GM23338 (cell line): ENCODE measurements around the gene ERI3. TPM values are rescaled to one million over a fixed set of nuclear protein-coding genes. Genes with fewer than 3 reads are reported as not detected.

ENCODE experiments used
- ATAC-seq: fragments of 200-7000 bp; cut with Tn5 transposase; 3 replicates; pipeline ENCODE4 v1.9.1; 2020
- DNase-seq: peaks from one replicate; pipeline ENCODE4 v3.0.0-alpha.2; 2015; ENCODE audit warnings: low spot score
- H2AFZ ChIP-seq: fragments of 200-600 bp; sonication (generic); 2 replicates; pipeline ENCODE4 v1.8.0; 2016; ENCODE audit warnings: antibody characterized with exemption, mild to moderate bottlenecking, moderate library complexity
- H3F3A ChIP-seq: fragments of 200-600 bp; sonication (generic); replicated peaks from 2 replicates; pipeline ENCODE4 v1.8.0; 2017; ENCODE audit warnings: antibody characterized with exemption, mixed run types, low read depth
- H3K27ac ChIP-seq: fragments of 200-600 bp; sonication (generic); 2 replicates; pipeline ENCODE4 v1.6.1; 2016; ENCODE audit warnings: low read depth
- H3K27me3 ChIP-seq: fragments of 200-600 bp; sonication (generic); 2 replicates; pipeline ENCODE4 v1.8.0; 2016; ENCODE audit warnings: mild to moderate bottlenecking, mixed run types, moderate library complexity; ENCODE audit not compliant: insufficient read depth
- H3K36me3 ChIP-seq: fragments of 200-600 bp; sonication (generic); 2 replicates; pipeline ENCODE4 v1.8.0; 2016; ENCODE audit warnings: mild to moderate bottlenecking; ENCODE audit not compliant: insufficient read depth
- H3K4me1 ChIP-seq: fragments of 200-600 bp; sonication (generic); 2 replicates; pipeline ENCODE4 v1.8.0; 2016; ENCODE audit warnings: mild to moderate bottlenecking, moderate library complexity; ENCODE audit not compliant: insufficient read depth
- H3K4me2 ChIP-seq: fragments of 200-600 bp; sonication (generic); 2 replicates; pipeline ENCODE4 v1.7.1; 2017; ENCODE audit warnings: mixed run types
- H3K4me3 ChIP-seq: fragments of 200-600 bp; sonication (generic); 2 replicates; pipeline ENCODE4 v1.6.1; 2016; ENCODE audit warnings: mixed run types
- H3K79me2 ChIP-seq: fragments of 200-600 bp; sonication (generic); replicated peaks from 2 replicates; pipeline ENCODE4 v1.8.0; 2017; ENCODE audit warnings: mild to moderate bottlenecking; ENCODE audit not compliant: insufficient read depth
- H3K9me2 ChIP-seq: fragments of 200-600 bp; sonication (generic); 2 replicates; pipeline ENCODE4 v1.8.0; 2017; ENCODE audit not compliant: insufficient read depth
- H4K20me1 ChIP-seq: fragments of 200-600 bp; sonication (generic); replicated peaks from 2 replicates; pipeline ENCODE4 v1.8.0; 2017; ENCODE audit warnings: mild to moderate bottlenecking; ENCODE audit not compliant: insufficient read depth
- H3K27ac Mint-ChIP-seq: 2 replicates; pipeline ENCODE4 v1.8.0; 2020; ENCODE audit warnings: inconsistent platforms, mild to moderate bottlenecking, moderate library complexity, mixed read lengths
- H3K27me3 Mint-ChIP-seq: 3 replicates; pipeline ENCODE4 v1.8.0; 2022; ENCODE audit warnings: low read depth, mild to moderate bottlenecking, moderate library complexity, mixed read lengths, inconsistent platforms; ENCODE audit not compliant: insufficient read depth, poor library complexity
- H3K36me3 Mint-ChIP-seq: 3 replicates; pipeline ENCODE4 v1.8.0; 2021; ENCODE audit warnings: low read depth, mild to moderate bottlenecking, inconsistent platforms, moderate library complexity, mixed read lengths
- H3K4me1 Mint-ChIP-seq: 3 replicates; pipeline ENCODE4 v1.8.0; 2020; ENCODE audit warnings: mild to moderate bottlenecking, inconsistent platforms, mixed read lengths
- H3K4me3 Mint-ChIP-seq: 3 replicates; pipeline ENCODE4 v1.8.0; 2021; ENCODE audit warnings: moderate library complexity, mild to moderate bottlenecking, inconsistent platforms, mixed read lengths
- H3K9me3 Mint-ChIP-seq: 3 replicates; pipeline ENCODE4 v1.8.0; 2020; ENCODE audit warnings: moderate library complexity, mild to moderate bottlenecking, inconsistent platforms, mixed read lengths
- CREB1 ChIP-seq: fragments of 250-450 bp; sonication (Bioruptor Pico); IDR thresholded peaks from 2 replicates; pipeline ENCODE4 v1.5.0; 2020; ENCODE audit warnings: low read depth, mild to moderate bottlenecking, moderate library complexity
- EZH2 ChIP-seq: fragments of 200-600 bp; sonication (generic); IDR thresholded peaks from one replicate; pipeline ENCODE4 v1.8.0; 2017; ENCODE audit warnings: antibody characterized with exemption, mild to moderate bottlenecking, low read depth; ENCODE audit not compliant: unreplicated experiment
- EZH2phosphoT487 ChIP-seq: fragments of 200-600 bp; sonication (generic); IDR thresholded peaks from one replicate; pipeline ENCODE4 v1.8.1; 2018; ENCODE audit warnings: antibody characterized with exemption; ENCODE audit not compliant: unreplicated experiment
- JUNB ChIP-seq: IDR thresholded peaks from one replicate; pipeline ENCODE4 v1.6.1; 2016; ENCODE audit warnings: antibody characterized with exemption; ENCODE audit not compliant: unreplicated experiment
- NANOG ChIP-seq: IDR thresholded peaks from 2 replicates; pipeline ENCODE4 v1.6.1; 2016; ENCODE audit warnings: antibody characterized with exemption, borderline replicate concordance
- POLR2AphosphoS5 ChIP-seq: IDR thresholded peaks from 2 replicates; pipeline ENCODE4 v1.6.1; 2016; ENCODE audit warnings: antibody characterized with exemption, low read depth
- STAT1 ChIP-seq: IDR thresholded peaks from one replicate; pipeline ENCODE4 v1.6.1; 2016; ENCODE audit warnings: antibody characterized with exemption; ENCODE audit not compliant: unreplicated experiment
- ZNF114 ChIP-seq: fragments of 250-450 bp; sonication (Bioruptor Pico); IDR thresholded peaks from 2 replicates; pipeline ENCODE4 v1.5.0; 2020; ENCODE audit warnings: mild to moderate bottlenecking, moderate library complexity
- ZNF331 ChIP-seq: fragments of 250-450 bp; sonication (Bioruptor Pico); IDR thresholded peaks from 2 replicates; pipeline ENCODE4 v1.5.0; 2020; ENCODE audit warnings: low read depth, mild to moderate bottlenecking, moderate library complexity
- polyA plus RNA-seq: library from polyadenylated mRNA; unstranded; fragments of >200 nt; fragmentation: Nextera tagmentation; extraction: Ambion mirVana; gene quantifications from 2 replicates; pipeline ENCODE4 v1.2.1, GENCODE V29; 2016
- total RNA-seq: library from RNA; depleted of rRNA; stranded (reverse); fragments of >200 nt; shearing (Covaris generic); gene quantifications from 2 replicates; pipeline ENCODE4 v1.2.3, GENCODE V29; 2014
- TF ChIP-seq, protein P1 (sequence below): IDR thresholded peaks from one replicate; pipeline ENCODE4 v1.6.1; 2018; ENCODE audit warnings: antibody characterized with exemption; ENCODE audit not compliant: unreplicated experiment
- TF ChIP-seq, protein P2 (sequence below), 2 experiments: fragments of 200-600 bp in 1 of 2; sonication (generic) in 1 of 2; conservative IDR thresholded peaks; 2 replicates each; pipeline versions ENCODE4 v1.5.1 to v1.6.1; 2016 to 2017; ENCODE audit warnings: antibody characterized with exemption in 2 of 2, low read depth in 2 of 2, mild to moderate bottlenecking in 2 of 2, moderate library complexity in 1 of 2
- TF ChIP-seq, protein P3 (sequence below): IDR thresholded peaks from 2 replicates; pipeline ENCODE4 v1.6.1; 2016; ENCODE audit warnings: antibody characterized with exemption
- TF ChIP-seq, protein P4 (sequence below): fragments of 250-450 bp; sonication (Bioruptor Pico); IDR thresholded peaks from 2 replicates; pipeline ENCODE4 v1.5.0; 2020; ENCODE audit warnings: mild to moderate bottlenecking, moderate library complexity

ERI3 gene
- total and polyA plus RNA-seq, 2 experiments from 2014 or later: 63.0 to 70.1 TPM

DNA sequence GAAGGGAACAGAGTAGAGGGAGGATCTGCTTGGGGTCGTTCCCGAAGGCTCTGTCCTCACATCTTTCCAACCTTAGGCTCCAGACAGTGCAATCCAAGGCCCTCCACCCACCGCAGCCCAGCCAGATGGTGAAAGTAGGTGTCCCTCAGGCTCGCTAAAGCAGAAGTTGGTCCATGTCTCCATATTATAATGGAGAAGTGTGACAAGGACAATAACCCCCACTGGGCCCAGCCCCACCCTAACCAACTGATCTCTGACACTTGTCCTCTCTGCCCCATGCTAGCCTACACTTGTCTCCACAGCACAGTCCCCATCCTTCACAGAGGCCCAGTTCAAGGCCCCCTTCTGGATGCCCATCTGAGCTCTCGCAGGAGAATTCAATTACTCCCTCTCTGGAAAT lies 93.1 kb downstream of the ERI3 start:
- Histone ChIP-seq H4K20me1 (peaks cover 7% of the 10 kb centered on the region), H3K4me1 (peaks cover 24% of the 10 kb centered on the region), H3K79me2 (peaks cover 3% of the 10 kb centered on the region; the same call in 1 of the 2 replicates), H3K4me2 (peak overlapping the region; percentile 18), H3K4me3 (no peak overlapping the region), H3K27ac (peak overlapping the region; percentile 32; the same call in 1 of the 2 replicates), H2AFZ (no peak overlapping the region), H3F3A (no peaks in the 10 kb centered on the region), H3K9me2 (no peaks in the 10 kb centered on the region), H3K36me3 (no peaks in the 10 kb centered on the region), H3K27me3 (no peaks in the 10 kb centered on the region)
- Mint-ChIP-seq H3K4me3 (no peak overlapping the region; the same call in 2 of the 3 replicates), H3K36me3 (no peaks in the 10 kb centered on the region; the same call in 2 of the 3 replicates), H3K27me3 (peaks cover 16% of the 10 kb centered on the region), H3K4me1 (peaks cover 75% of the 10 kb centered on the region), H3K27ac (no peak overlapping the region; the same call in 1 of the 2 replicates), H3K9me3 (no peaks in the 10 kb centered on the region)
- no peak for ATAC-seq
- no peak for TF ChIP-seq EZH2phosphoT487
- TF ChIP-seq, protein P1, sequence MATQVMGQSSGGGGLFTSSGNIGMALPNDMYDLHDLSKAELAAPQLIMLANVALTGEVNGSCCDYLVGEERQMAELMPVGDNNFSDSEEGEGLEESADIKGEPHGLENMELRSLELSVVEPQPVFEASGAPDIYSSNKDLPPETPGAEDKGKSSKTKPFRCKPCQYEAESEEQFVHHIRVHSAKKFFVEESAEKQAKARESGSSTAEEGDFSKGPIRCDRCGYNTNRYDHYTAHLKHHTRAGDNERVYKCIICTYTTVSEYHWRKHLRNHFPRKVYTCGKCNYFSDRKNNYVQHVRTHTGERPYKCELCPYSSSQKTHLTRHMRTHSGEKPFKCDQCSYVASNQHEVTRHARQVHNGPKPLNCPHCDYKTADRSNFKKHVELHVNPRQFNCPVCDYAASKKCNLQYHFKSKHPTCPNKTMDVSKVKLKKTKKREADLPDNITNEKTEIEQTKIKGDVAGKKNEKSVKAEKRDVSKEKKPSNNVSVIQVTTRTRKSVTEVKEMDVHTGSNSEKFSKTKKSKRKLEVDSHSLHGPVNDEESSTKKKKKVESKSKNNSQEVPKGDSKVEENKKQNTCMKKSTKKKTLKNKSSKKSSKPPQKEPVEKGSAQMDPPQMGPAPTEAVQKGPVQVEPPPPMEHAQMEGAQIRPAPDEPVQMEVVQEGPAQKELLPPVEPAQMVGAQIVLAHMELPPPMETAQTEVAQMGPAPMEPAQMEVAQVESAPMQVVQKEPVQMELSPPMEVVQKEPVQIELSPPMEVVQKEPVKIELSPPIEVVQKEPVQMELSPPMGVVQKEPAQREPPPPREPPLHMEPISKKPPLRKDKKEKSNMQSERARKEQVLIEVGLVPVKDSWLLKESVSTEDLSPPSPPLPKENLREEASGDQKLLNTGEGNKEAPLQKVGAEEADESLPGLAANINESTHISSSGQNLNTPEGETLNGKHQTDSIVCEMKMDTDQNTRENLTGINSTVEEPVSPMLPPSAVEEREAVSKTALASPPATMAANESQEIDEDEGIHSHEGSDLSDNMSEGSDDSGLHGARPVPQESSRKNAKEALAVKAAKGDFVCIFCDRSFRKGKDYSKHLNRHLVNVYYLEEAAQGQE: no peak
- no peak for TF ChIP-seq JUNB
- no peak for TF ChIP-seq CREB1 (CRISPR knock-in tag)
- TF ChIP-seq, protein P2, sequence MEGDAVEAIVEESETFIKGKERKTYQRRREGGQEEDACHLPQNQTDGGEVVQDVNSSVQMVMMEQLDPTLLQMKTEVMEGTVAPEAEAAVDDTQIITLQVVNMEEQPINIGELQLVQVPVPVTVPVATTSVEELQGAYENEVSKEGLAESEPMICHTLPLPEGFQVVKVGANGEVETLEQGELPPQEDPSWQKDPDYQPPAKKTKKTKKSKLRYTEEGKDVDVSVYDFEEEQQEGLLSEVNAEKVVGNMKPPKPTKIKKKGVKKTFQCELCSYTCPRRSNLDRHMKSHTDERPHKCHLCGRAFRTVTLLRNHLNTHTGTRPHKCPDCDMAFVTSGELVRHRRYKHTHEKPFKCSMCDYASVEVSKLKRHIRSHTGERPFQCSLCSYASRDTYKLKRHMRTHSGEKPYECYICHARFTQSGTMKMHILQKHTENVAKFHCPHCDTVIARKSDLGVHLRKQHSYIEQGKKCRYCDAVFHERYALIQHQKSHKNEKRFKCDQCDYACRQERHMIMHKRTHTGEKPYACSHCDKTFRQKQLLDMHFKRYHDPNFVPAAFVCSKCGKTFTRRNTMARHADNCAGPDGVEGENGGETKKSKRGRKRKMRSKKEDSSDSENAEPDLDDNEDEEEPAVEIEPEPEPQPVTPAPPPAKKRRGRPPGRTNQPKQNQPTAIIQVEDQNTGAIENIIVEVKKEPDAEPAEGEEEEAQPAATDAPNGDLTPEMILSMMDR (conservative IDR thresholded peaks at IDR 0.05; ENCODE audit: low read depth in 2 of 2): no peak
- TF ChIP-seq, protein P3, sequence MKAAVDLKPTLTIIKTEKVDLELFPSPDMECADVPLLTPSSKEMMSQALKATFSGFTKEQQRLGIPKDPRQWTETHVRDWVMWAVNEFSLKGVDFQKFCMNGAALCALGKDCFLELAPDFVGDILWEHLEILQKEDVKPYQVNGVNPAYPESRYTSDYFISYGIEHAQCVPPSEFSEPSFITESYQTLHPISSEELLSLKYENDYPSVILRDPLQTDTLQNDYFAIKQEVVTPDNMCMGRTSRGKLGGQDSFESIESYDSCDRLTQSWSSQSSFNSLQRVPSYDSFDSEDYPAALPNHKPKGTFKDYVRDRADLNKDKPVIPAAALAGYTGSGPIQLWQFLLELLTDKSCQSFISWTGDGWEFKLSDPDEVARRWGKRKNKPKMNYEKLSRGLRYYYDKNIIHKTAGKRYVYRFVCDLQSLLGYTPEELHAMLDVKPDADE: no peak
- TF ChIP-seq, protein P4, sequence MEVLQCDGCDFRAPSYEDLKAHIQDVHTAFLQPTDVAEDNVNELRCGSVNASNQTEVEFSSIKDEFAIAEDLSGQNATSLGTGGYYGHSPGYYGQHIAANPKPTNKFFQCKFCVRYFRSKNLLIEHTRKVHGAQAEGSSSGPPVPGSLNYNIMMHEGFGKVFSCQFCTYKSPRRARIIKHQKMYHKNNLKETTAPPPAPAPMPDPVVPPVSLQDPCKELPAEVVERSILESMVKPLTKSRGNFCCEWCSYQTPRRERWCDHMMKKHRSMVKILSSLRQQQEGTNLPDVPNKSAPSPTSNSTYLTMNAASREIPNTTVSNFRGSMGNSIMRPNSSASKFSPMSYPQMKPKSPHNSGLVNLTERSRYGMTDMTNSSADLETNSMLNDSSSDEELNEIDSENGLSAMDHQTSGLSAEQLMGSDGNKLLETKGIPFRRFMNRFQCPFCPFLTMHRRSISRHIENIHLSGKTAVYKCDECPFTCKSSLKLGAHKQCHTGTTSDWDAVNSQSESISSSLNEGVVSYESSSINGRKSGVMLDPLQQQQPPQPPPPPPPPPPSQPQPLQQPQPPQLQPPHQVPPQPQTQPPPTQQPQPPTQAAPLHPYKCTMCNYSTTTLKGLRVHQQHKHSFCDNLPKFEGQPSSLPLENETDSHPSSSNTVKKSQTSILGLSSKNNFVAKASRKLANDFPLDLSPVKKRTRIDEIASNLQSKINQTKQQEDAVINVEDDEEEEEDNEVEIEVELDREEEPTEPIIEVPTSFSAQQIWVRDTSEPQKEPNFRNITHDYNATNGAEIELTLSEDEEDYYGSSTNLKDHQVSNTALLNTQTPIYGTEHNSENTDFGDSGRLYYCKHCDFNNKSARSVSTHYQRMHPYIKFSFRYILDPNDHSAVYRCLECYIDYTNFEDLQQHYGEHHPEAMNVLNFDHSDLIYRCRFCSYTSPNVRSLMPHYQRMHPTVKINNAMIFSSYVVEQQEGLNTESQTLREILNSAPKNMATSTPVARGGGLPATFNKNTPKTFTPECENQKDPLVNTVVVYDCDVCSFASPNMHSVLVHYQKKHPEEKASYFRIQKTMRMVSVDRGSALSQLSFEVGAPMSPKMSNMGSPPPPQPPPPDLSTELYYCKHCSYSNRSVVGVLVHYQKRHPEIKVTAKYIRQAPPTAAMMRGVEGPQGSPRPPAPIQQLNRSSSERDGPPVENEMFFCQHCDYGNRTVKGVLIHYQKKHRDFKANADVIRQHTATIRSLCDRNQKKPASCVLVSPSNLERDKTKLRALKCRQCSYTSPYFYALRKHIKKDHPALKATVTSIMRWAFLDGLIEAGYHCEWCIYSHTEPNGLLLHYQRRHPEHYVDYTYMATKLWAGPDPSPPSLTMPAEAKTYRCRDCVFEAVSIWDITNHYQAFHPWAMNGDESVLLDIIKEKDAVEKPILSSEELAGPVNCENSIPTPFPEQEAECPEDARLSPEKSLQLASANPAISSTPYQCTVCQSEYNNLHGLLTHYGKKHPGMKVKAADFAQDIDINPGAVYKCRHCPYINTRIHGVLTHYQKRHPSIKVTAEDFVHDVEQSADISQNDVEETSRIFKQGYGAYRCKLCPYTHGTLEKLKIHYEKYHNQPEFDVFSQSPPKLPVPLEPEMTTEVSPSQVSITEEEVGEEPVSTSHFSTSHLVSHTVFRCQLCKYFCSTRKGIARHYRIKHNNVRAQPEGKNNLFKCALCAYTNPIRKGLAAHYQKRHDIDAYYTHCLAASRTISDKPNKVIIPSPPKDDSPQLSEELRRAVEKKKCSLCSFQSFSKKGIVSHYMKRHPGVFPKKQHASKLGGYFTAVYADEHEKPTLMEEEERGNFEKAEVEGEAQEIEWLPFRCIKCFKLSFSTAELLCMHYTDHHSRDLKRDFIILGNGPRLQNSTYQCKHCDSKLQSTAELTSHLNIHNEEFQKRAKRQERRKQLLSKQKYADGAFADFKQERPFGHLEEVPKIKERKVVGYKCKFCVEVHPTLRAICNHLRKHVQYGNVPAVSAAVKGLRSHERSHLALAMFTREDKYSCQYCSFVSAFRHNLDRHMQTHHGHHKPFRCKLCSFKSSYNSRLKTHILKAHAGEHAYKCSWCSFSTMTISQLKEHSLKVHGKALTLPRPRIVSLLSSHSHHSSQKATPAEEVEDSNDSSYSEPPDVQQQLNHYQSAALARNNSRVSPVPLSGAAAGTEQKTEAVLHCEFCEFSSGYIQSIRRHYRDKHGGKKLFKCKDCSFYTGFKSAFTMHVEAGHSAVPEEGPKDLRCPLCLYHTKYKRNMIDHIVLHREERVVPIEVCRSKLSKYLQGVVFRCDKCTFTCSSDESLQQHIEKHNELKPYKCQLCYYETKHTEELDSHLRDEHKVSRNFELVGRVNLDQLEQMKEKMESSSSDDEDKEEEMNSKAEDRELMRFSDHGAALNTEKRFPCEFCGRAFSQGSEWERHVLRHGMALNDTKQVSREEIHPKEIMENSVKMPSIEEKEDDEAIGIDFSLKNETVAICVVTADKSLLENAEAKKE (CRISPR knock-in tag): no peak
- TF ChIP-seq POLR2AphosphoS5: no peak
- no peak for TF ChIP-seq NANOG
- no peak for TF ChIP-seq ZNF114 (CRISPR knock-in tag)
- no peak for TF ChIP-seq EZH2
- no peak for TF ChIP-seq STAT1
- no peak for TF ChIP-seq ZNF331
- DNase-seq: no peak
